Cardiac muscle cell (in vitro differentiated cells and primary cell): ENCODE data around the gene CPAMD8. TPM values are rescaled to one million over a fixed set of nuclear protein-coding genes. Genes with fewer than 3 reads are reported as not detected.
A peak's percentile ranks its signal among the peaks of the same experiment; 100 is the strongest.

Source experiments
- DNase-seq, 2 donors: peaks; one replicate each; pipeline versions ENCODE4 v3.0.0 to v3.0.0-alpha.2; 2010 to 2017; ENCODE audit warnings: low read depth in 1 of 2, low spot score in 1 of 2
- H3K27ac ChIP-seq: fragments of 200-600 bp; sonication (generic); 2 replicates; pipeline ENCODE4 v1.5.1; 2016
- H3K27me3 ChIP-seq: fragments of 200-600 bp; sonication (generic); 2 replicates; pipeline ENCODE4 v1.6.0; 2016; ENCODE audit warnings: control low read depth
- H3K36me3 ChIP-seq: fragments of 200-600 bp; sonication (generic); 2 replicates; pipeline ENCODE4 v1.5.1; 2016; ENCODE audit warnings: control low read depth
- H3K4me1 ChIP-seq: fragments of 200-600 bp; sonication (generic); 2 replicates; pipeline ENCODE4 v1.8.1; 2017; ENCODE audit warnings: low read depth, mild to moderate bottlenecking, mixed run types
- H3K4me3 ChIP-seq: fragments of 200-600 bp; sonication (generic); 2 replicates; pipeline ENCODE4 v1.5.1; 2016; ENCODE audit warnings: mild to moderate bottlenecking
- H3K9me3 ChIP-seq: fragments of 200-600 bp; sonication (generic); 2 replicates; pipeline ENCODE4 v1.5.1; 2017; ENCODE audit warnings: low read depth, mild to moderate bottlenecking, control low read depth
- polyA plus RNA-seq: library from polyadenylated mRNA; unstranded; fragments of >200 nt; fragmentation: Nextera tagmentation; extraction: Ambion mirVana; gene quantifications from 2 replicates; pipeline ENCODE4 v1.2.1, GENCODE V29; 2016
- total RNA-seq: library from RNA; depleted of rRNA; stranded (reverse); fragments of >200 nt; gene quantifications from 2 replicates; pipeline ENCODE4 v1.2.3, GENCODE V29; 2016
- TF ChIP-seq, protein P1 (sequence below): IDR thresholded peaks from 2 replicates; pipeline ENCODE4 v1.5.1; 2012; ENCODE audit warnings: low read depth, mild to moderate bottlenecking, low read length

The CPAMD8 gene
- total and polyA plus RNA-seq, 2 experiments from 2014 or later: 18.1 to 53.4 TPM

DNA sequence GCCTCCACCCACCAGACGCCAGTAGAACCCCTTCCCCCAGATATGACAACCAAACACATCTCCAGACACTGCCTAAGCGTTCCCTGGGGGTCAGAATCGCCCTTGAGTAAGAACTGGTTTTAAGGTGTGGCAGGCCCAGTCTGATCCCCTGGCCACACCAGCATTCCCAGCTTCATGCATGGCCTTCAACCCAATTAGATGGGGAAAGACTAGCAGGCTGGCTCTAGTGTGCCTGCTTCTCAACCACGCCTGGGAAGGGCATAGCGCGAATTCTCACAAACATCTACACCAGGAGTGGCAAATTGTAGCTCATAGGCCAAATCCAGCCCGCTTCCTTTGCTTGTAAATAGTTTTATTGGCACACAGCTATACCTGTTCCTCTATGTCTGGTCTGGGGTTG is 35.1 kb upstream of the CPAMD8 start:
- no peaks in the 10 kb centered on the region for H3K4me1 ChIP-seq
- H3K27me3 ChIP-seq: no peaks in the 10 kb centered on the region
- H3K4me3 ChIP-seq: no peak overlapping the region
- no peak overlapping the region for H3K27ac ChIP-seq
- TF ChIP-seq, protein P1, sequence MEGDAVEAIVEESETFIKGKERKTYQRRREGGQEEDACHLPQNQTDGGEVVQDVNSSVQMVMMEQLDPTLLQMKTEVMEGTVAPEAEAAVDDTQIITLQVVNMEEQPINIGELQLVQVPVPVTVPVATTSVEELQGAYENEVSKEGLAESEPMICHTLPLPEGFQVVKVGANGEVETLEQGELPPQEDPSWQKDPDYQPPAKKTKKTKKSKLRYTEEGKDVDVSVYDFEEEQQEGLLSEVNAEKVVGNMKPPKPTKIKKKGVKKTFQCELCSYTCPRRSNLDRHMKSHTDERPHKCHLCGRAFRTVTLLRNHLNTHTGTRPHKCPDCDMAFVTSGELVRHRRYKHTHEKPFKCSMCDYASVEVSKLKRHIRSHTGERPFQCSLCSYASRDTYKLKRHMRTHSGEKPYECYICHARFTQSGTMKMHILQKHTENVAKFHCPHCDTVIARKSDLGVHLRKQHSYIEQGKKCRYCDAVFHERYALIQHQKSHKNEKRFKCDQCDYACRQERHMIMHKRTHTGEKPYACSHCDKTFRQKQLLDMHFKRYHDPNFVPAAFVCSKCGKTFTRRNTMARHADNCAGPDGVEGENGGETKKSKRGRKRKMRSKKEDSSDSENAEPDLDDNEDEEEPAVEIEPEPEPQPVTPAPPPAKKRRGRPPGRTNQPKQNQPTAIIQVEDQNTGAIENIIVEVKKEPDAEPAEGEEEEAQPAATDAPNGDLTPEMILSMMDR: no peak
- DNase-seq: no peak
- peaks cover 9% of the 10 kb centered on the region for H3K36me3 ChIP-seq
- no peaks in the 10 kb centered on the region for H3K9me3 ChIP-seq

DNA sequence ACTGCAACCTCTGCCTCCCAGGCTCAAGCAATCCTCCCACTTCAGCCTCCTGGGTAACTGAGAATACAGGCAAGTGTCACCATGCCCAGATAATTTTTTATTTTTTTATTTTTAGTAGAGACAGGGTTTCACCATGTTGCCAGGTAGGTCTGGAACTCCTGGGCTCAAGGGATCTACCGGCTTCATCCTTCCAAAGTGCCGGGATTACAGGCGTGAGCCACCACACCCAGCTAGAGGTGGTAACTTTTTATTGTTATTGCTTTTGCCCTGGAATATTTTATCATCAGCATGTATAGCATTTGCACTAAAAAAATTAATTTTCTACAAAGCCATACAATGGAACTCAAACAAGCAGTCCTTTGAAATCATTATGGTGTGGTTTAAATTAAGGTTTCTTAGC is 34.6 kb upstream of the CPAMD8 start:
- DNase-seq: no peak
- no peaks in the 10 kb centered on the region for H3K27me3 ChIP-seq
- no peak overlapping the region for H3K27ac ChIP-seq
- peaks cover 9% of the 10 kb centered on the region for H3K36me3 ChIP-seq
- TF ChIP-seq, protein P1: no peak
- H3K4me1 ChIP-seq: no peaks in the 10 kb centered on the region
- H3K9me3 ChIP-seq: no peaks in the 10 kb centered on the region
- H3K4me3 ChIP-seq: no peak overlapping the region

DNA sequence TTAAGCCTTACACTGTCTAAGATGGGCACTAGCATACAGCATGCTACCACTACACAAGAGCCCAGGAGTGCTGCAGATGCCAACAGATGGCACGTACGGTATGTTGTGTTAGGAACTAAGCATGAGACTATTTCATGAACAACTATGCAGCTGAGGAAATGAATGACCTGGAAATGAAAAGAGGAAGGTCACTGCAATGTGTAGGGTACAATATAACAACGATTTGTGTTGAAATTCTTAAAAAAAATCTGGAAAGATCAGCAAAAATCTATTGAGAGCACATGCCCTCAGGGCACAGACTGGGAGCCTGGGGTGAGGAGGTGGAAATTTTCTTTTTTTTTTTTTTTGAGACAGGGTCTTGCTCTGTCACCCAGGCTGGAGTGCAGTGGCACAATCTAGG is 34.2 kb upstream of the CPAMD8 start:
- TF ChIP-seq, protein P1: no peak
- H3K9me3 ChIP-seq: no peaks in the 10 kb centered on the region
- no peaks in the 10 kb centered on the region for H3K27me3 ChIP-seq
- H3K27ac ChIP-seq: no peak overlapping the region
- DNase-seq: no peak
- no peak overlapping the region for H3K4me3 ChIP-seq
- H3K4me1 ChIP-seq: no peaks in the 10 kb centered on the region
- peaks cover 9% of the 10 kb centered on the region for H3K36me3 ChIP-seq

DNA sequence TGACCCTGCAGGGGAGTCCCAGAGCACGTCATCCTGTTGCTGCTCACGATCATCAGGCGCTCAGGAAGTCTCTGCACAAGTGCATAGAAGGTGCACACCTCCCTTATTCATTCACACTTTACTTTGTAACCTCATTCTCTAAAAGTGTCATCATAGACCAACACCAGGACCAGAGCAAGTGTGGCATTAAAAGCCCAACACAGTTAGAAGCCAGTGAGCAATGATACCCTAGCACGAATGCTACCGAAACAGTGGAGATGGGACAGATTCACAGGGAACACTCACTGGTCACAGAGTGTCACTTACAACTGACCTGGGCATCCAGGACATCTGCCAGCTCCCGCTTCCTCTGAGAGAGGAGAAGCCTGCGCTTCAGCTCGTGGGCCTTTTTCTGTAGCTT is 31.6 kb upstream of the CPAMD8 start:
- no peak overlapping the region for H3K27ac ChIP-seq
- H3K4me1 ChIP-seq: no peaks in the 10 kb centered on the region
- peak in 1 of 2 donors; percentile 51 for DNase-seq
- TF ChIP-seq, protein P1: no peak
- H3K9me3 ChIP-seq: no peaks in the 10 kb centered on the region
- H3K27me3 ChIP-seq: no peaks in the 10 kb centered on the region
- peaks cover 9% of the 10 kb centered on the region for H3K36me3 ChIP-seq
- no peak overlapping the region for H3K4me3 ChIP-seq

DNA sequence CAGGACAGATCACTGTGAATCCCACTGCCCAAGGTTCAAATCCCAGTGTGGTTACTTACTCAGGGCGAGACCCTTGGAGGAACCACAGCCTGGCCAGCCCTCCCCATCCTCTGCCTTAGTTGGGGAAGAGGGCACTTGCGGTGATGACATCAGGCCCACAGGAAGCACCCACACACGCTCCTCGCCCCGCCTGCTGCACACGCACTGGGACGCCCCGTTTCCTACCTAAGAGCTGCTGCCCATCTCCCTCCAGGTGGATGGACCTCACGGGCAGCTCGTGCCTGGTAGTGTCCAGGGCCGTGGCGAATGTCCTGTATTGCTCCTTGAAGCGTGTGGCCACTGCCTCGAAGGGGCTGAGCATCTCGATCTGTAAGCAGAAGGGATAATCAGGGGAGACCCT is 29.0 kb upstream of the CPAMD8 start:
- Histone ChIP-seq H3K4me3 (no peak overlapping the region), H3K36me3 (peaks cover 9% of the 10 kb centered on the region), H3K4me1 (no peaks in the 10 kb centered on the region), H3K9me3 (no peaks in the 10 kb centered on the region), H3K27ac (no peak overlapping the region), H3K27me3 (no peaks in the 10 kb centered on the region)
- no peak for DNase-seq
- TF ChIP-seq, protein P1: no peak

DNA sequence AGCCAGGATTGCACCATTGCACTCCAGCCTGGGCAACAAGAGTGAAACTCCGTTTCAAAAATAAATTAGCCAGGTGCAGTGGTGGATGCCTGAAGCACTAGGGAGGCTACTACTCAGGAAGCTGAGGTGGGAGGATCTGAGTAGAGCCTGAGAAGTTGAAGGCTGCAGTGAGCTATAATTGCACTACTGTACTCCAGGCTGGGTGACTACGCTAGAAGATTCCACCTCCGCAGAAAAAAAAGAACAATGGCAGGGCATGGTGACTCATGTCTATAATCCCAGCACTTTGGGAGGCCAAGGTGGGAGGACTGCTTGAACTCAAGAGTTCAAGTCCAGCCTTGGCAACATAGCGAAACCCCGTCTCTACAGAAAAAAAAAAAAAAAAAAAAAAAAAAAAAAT is 28.1 kb upstream of the CPAMD8 start:
- no peak overlapping the region for H3K27ac ChIP-seq
- no peak overlapping the region for H3K4me3 ChIP-seq
- DNase-seq: no peak
- TF ChIP-seq, protein P1: no peak
- no peaks in the 10 kb centered on the region for H3K9me3 ChIP-seq
- no peaks in the 10 kb centered on the region for H3K27me3 ChIP-seq
- peaks cover 9% of the 10 kb centered on the region for H3K36me3 ChIP-seq
- no peaks in the 10 kb centered on the region for H3K4me1 ChIP-seq
